Endothelial cell of umbilical vein (primary cell): Measurements from ENCODE around the gene SMURF1. TPM values are rescaled to one million over a fixed set of nuclear protein-coding genes. Genes with fewer than 3 reads are reported as not detected.

Experiments
- BruUV-seq: library from RNA; stranded (reverse); fragments of 400-500 nt; replicated peaks from 2 replicates; lab custom pipeline; 2021; lab: Mats Ljungman, UMichigan
- CTCF ChIA-PET: fragments of 300-600, 350-600 bp; sonication (Branson Sonifier 250); formaldehyde crosslinking; loops from one replicate; lab custom pipeline; 2021; ENCODE audit warnings: antibody characterized with exemption, inconsistent platforms; lab: Charles Lee
- POLR2A ChIA-PET: fragments of 300-600, 350-600 bp; sonication (Branson Sonifier 250); formaldehyde crosslinking; loops from one replicate; lab custom pipeline; 2021; ENCODE audit warnings: antibody characterized with exemption, inconsistent platforms; lab: Charles Lee
- DNase-seq: peaks from one replicate; pipeline ENCODE4 v3.0.0-alpha.2; 2011; ENCODE audit warnings: low read depth, low spot score
- FAIRE-seq: peaks from 2 replicates; lab custom pipeline; 2011; peaks lifted over from hg19 to GRCh38; lab: Jason Lieb, UNC
- H2AFZ ChIP-seq: 2 replicates; pipeline ENCODE4 v1.6.0; 2012; ENCODE audit warnings: low read depth, low read length, control low read depth, inconsistent platforms
- H3K27ac ChIP-seq: 2 replicates; pipeline ENCODE4 v1.5.1; 2011; ENCODE audit warnings: low read depth, mild to moderate bottlenecking, control low read depth, low read length, moderate library complexity; ENCODE audit not compliant: insufficient read depth
- H3K27me3 ChIP-seq, 2 experiments: 2 replicates each; pipeline versions ENCODE4 v1.6.0 to v1.6.1; 2011; ENCODE audit warnings: low read length in 2 of 2, mixed read lengths in 1 of 2; ENCODE audit not compliant: control insufficient read depth in 2 of 2, insufficient read depth in 2 of 2
- H3K36me3 ChIP-seq, 2 experiments: 2 replicates in 1 of 2; 3 replicates in 1 of 2; pipeline ENCODE4 v1.5.1; 2011; ENCODE audit warnings: low read length in 2 of 2, mild to moderate bottlenecking in 1 of 2, moderate library complexity in 1 of 2; ENCODE audit not compliant: control insufficient read depth in 2 of 2, insufficient read depth in 2 of 2; ENCODE audit errors: extremely low read depth in 1 of 2
- H3K4me1 ChIP-seq: 3 replicates; pipeline ENCODE4 v1.5.1; 2011; ENCODE audit warnings: mild to moderate bottlenecking, low read length; ENCODE audit not compliant: control insufficient read depth, insufficient read depth; ENCODE audit errors: extremely low read depth
- H3K4me2 ChIP-seq: 2 replicates; pipeline ENCODE4 v1.6.1; 2011; ENCODE audit warnings: low read length, control low read depth, mixed read lengths; ENCODE audit not compliant: insufficient read depth
- H3K4me3 ChIP-seq, 3 experiments: fragments of 200-600 bp in 1 of 3; sonication (generic), shearing (Covaris generic) in 1 of 3; replicated peaks in 1 of 3; 2 replicates each; pipeline ENCODE4 v1.5.1; 2011 to 2016; ENCODE audit warnings: control low read depth in 3 of 3, low read length in 3 of 3, mild to moderate bottlenecking in 2 of 3, inconsistent platforms in 1 of 3, low read depth in 1 of 3, moderate library complexity in 1 of 3; ENCODE audit not compliant: insufficient read depth in 1 of 3
- H3K79me2 ChIP-seq: 2 replicates; pipeline ENCODE4 v1.6.0; 2012; ENCODE audit warnings: low read length, inconsistent platforms; ENCODE audit not compliant: control insufficient read depth, insufficient read depth
- H3K9ac ChIP-seq: replicated peaks from 2 replicates; pipeline ENCODE3; 2011; ENCODE audit warnings: low read length, control low read depth; ENCODE audit not compliant: insufficient read depth; ENCODE audit errors: extremely low read depth
- H3K9me1 ChIP-seq: replicated peaks from 3 replicates; pipeline ENCODE4 v1.6.0; 2011; ENCODE audit warnings: mild to moderate bottlenecking, low read length; ENCODE audit not compliant: control insufficient read depth, insufficient read depth; ENCODE audit errors: extremely low read depth
- H3K9me3 ChIP-seq: replicated peaks from 2 replicates; pipeline ENCODE4 v1.5.1; 2012; ENCODE audit warnings: low read length, inconsistent platforms; ENCODE audit not compliant: control insufficient read depth, insufficient read depth
- H4K20me1 ChIP-seq: replicated peaks from 2 replicates; pipeline ENCODE3; 2011; ENCODE audit warnings: mild to moderate bottlenecking, low read length; ENCODE audit not compliant: control insufficient read depth, insufficient read depth; ENCODE audit errors: extremely low read depth
- EZH2 ChIP-seq: IDR thresholded peaks from 2 replicates; pipeline ENCODE4 v1.6.1; 2012; ENCODE audit warnings: borderline replicate concordance, low read depth, mild to moderate bottlenecking, moderate library complexity, low read length, inconsistent platforms; ENCODE audit not compliant: severe bottlenecking
- FOS ChIP-seq: IDR thresholded peaks from 2 replicates; pipeline ENCODE4 v1.6.1; 2011; ENCODE audit warnings: mild to moderate bottlenecking, low read length, moderate library complexity, borderline replicate concordance; ENCODE audit not compliant: insufficient read depth
- GATA2 ChIP-seq: IDR thresholded peaks from 2 replicates; pipeline ENCODE4 v1.7.0; 2011; ENCODE audit warnings: low read depth, mild to moderate bottlenecking, moderate library complexity, mixed read lengths, low read length; ENCODE audit not compliant: insufficient read length, insufficient read depth
- JUN ChIP-seq: IDR thresholded peaks from 2 replicates; pipeline ENCODE4 v1.6.1; 2011; ENCODE audit warnings: borderline replicate concordance, low read depth; ENCODE audit not compliant: insufficient read length, insufficient read depth
- MYC ChIP-seq: IDR thresholded peaks from one replicate; pipeline ENCODE4 v1.6.1; 2011; ENCODE audit warnings: mild to moderate bottlenecking, low read depth, low read length
- POLR2A ChIP-seq: IDR thresholded peaks from 2 replicates; pipeline ENCODE4 v1.6.1; 2012; ENCODE audit warnings: low read depth, mild to moderate bottlenecking, control low read depth, low read length
- POLR2AphosphoS5 ChIP-seq: IDR thresholded peaks from 2 replicates; pipeline ENCODE4 v1.6.1; 2012; ENCODE audit warnings: low read depth, mild to moderate bottlenecking, control low read depth, low read length, moderate library complexity; ENCODE audit not compliant: insufficient read depth
- dilution Hi-C: fragments of 300-500 bp; cut with MboI; formaldehyde crosslinking; loops from one replicate; pipeline ENCODE4 v1.15.0; 2019; ENCODE audit warnings: low sequenced_read_pairs; ENCODE audit not compliant: extremely low pct_ligation_motif_present
- intact Hi-C: fragments of 100-400 bp; cut with micrococcal nuclease; formaldehyde crosslinking; loops from one replicate; pipeline ENCODE4 v1.10.0; 2022
- polyA plus RNA-seq, 4 experiments: library from polyadenylated mRNA; depleted of rRNA in 3 of 4; stranded (reverse) in 3 of 4; unstranded in 1 of 4; fragments of >200 nt; gene quantifications; 2 replicates each; pipeline versions ENCODE4 v1.2.1 to v1.2.3, GENCODE V29; 2011 to 2012; ENCODE audit warnings: missing spikeins in 1 of 4
- total RNA-seq: library from RNA; stranded (reverse); gene quantifications from 2 replicates; pipeline ENCODE4 v1.2.3, GENCODE V29; 2021
- TF ChIP-seq, protein P1 (sequence below), 2 donors: IDR thresholded peaks; 1 replicate in 1 of 2; 2 replicates in 1 of 2; pipeline ENCODE4 v1.5.1; 2011; ENCODE audit warnings: low read length in 2 of 2, mild to moderate bottlenecking in 2 of 2, moderate library complexity in 2 of 2, control low read depth in 1 of 2, inconsistent platforms in 1 of 2, low read depth in 1 of 2; ENCODE audit not compliant: insufficient read depth in 1 of 2; ENCODE audit errors: extremely low read depth in 1 of 2

Gene SMURF1
- total and polyA plus RNA-seq, 2 donors (not counting 3 experiments of a cell fraction or from before 2014, with no cell fraction given), result 11.5 to 22.8 TPM

DNA sequence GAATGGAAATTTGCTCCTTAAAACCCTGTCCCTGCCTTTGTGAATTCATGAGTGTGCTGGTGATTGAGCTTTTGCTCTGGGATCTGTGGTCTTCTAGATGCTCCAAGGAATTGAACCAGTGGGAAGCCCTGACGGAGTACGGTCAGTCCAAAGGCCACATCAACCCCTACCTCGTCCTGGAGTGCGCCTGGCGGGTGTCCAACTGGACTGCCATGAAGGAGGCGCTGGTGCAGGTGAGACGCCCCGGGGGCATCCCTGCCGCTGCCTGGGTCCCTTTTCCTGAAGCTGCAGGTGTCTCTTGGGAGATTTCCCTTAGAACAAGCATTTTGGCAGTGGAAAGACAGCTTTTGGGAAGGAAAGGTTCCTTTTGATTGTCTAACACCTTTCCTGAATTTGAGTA, 165.2 kb downstream of the SMURF1 start:
- dilution Hi-C loops (no loop called here), intact Hi-C loops (no loop called here)
- ChIA-PET CTCF (interaction anchor here (0.7 kb wide), 1 partner anchor 17 kb away, joined by 3 read pairs; no protein-coding TSS in a partner anchor), POLR2A (no interaction called here)
- no peak overlapping the region for H3K4me3 ChIP-seq
- no peaks in the 10 kb centered on the region for H4K20me1 ChIP-seq
- TF ChIP-seq MYC, result no peak
- TF ChIP-seq, protein P1, sequence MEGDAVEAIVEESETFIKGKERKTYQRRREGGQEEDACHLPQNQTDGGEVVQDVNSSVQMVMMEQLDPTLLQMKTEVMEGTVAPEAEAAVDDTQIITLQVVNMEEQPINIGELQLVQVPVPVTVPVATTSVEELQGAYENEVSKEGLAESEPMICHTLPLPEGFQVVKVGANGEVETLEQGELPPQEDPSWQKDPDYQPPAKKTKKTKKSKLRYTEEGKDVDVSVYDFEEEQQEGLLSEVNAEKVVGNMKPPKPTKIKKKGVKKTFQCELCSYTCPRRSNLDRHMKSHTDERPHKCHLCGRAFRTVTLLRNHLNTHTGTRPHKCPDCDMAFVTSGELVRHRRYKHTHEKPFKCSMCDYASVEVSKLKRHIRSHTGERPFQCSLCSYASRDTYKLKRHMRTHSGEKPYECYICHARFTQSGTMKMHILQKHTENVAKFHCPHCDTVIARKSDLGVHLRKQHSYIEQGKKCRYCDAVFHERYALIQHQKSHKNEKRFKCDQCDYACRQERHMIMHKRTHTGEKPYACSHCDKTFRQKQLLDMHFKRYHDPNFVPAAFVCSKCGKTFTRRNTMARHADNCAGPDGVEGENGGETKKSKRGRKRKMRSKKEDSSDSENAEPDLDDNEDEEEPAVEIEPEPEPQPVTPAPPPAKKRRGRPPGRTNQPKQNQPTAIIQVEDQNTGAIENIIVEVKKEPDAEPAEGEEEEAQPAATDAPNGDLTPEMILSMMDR (IDR thresholded peaks at IDR 0.05; ENCODE audit: extremely low read depth in 1 of 2, insufficient read depth in 1 of 2, low read depth in 1 of 2, low read length in 2 of 2), result no peak
- no peak for TF ChIP-seq POLR2A
- no peak for TF ChIP-seq GATA2
- no peak for TF ChIP-seq EZH2
- no peak for TF ChIP-seq JUN
- no peak for TF ChIP-seq FOS
- no peak for TF ChIP-seq POLR2AphosphoS5
- no peak overlapping the region for H2AFZ ChIP-seq
- no peak overlapping the region for H3K27ac ChIP-seq
- FAIRE-seq (no peak), DNase-seq (no peak)
- H3K79me2 ChIP-seq, result no peaks in the 10 kb centered on the region
- H3K36me3 ChIP-seq, result peaks cover 46% of the 10 kb centered on the region in 2 experiments
- H3K9me3 ChIP-seq, result no peaks in the 10 kb centered on the region
- H3K4me2 ChIP-seq, result no peak overlapping the region
- H3K9ac ChIP-seq, result no peak overlapping the region
- no peaks in the 10 kb centered on the region for H3K9me1 ChIP-seq
- no peaks in the 10 kb centered on the region for H3K27me3 ChIP-seq
- no peaks in the 10 kb centered on the region for H3K4me1 ChIP-seq
- no TSS peak for BruUV-seq

Other genes starting within 250 kb of the SMURF1 start
- not detected in 2 replicates for gene KPNA7, start 64.0 kb upstream of the SMURF1 start, total RNA-seq
- gene KPNA7, start 64.0 kb upstream of the SMURF1 start, polyA plus RNA-seq, result not detected in 2 replicates
- 0.09 and 0.11 TPM in 2 replicates for gene MYH16, start 128.7 kb upstream of the SMURF1 start, total RNA-seq
- gene MYH16, start 128.7 kb upstream of the SMURF1 start, polyA plus RNA-seq, result 0.01 and 0.03 TPM in 2 replicates
- 243 TPM in 2 replicates for gene ARPC1A, start 181.8 kb upstream of the SMURF1 start, total RNA-seq
- 171 and 200 TPM in 2 replicates for gene ARPC1A, start 181.8 kb upstream of the SMURF1 start, polyA plus RNA-seq
- gene ARPC1B, start 230.6 kb upstream of the SMURF1 start, total RNA-seq, result 232 and 294 TPM in 2 replicates
- 732 and 831 TPM in 2 replicates for gene ARPC1B, start 230.6 kb upstream of the SMURF1 start, polyA plus RNA-seq